Fibroblast of mammary gland (primary cell): ENCODE measurements around the gene LCE7A.

ENCODE experiments used
- DNase-seq: peaks from one replicate; pipeline ENCODE4 v3.0.0-alpha.2; 2010; ENCODE audit warnings: low read depth
- H3K4me3 ChIP-seq: 2 replicates; pipeline ENCODE4 v1.5.1; 2011; ENCODE audit warnings: low read depth, mild to moderate bottlenecking, low read length, moderate library complexity; ENCODE audit not compliant: control insufficient read depth
- TF ChIP-seq, protein P1 (sequence below): conservative IDR thresholded peaks from 2 replicates; pipeline ENCODE4 v1.5.1; 2011; ENCODE audit warnings: low read depth, low read length, inconsistent platforms; ENCODE audit not compliant: control insufficient read depth, insufficient read depth

LCE7A gene

DNA sequence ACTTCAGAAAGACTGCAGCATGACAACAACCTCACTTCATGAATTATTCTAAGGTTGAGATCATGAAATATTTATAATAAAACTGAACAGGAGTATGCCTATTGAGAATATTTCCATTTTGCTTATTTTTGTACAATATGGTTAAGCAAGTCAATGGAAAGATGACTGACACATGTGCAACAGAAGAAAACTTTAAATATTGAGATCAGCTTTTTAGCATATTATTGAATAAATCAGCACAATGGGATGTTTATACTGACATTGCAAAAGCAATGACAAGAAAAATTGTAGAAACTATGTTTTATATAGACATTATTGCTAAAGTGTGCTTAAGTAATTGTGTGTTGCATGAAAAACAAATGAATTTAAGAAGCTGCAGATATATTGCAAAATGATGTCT is 4.6 kb downstream of the LCE7A start:
- no peak overlapping the region for H3K4me3 ChIP-seq
- no peak for DNase-seq
- TF ChIP-seq, protein P1, sequence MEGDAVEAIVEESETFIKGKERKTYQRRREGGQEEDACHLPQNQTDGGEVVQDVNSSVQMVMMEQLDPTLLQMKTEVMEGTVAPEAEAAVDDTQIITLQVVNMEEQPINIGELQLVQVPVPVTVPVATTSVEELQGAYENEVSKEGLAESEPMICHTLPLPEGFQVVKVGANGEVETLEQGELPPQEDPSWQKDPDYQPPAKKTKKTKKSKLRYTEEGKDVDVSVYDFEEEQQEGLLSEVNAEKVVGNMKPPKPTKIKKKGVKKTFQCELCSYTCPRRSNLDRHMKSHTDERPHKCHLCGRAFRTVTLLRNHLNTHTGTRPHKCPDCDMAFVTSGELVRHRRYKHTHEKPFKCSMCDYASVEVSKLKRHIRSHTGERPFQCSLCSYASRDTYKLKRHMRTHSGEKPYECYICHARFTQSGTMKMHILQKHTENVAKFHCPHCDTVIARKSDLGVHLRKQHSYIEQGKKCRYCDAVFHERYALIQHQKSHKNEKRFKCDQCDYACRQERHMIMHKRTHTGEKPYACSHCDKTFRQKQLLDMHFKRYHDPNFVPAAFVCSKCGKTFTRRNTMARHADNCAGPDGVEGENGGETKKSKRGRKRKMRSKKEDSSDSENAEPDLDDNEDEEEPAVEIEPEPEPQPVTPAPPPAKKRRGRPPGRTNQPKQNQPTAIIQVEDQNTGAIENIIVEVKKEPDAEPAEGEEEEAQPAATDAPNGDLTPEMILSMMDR = no peak

DNA sequence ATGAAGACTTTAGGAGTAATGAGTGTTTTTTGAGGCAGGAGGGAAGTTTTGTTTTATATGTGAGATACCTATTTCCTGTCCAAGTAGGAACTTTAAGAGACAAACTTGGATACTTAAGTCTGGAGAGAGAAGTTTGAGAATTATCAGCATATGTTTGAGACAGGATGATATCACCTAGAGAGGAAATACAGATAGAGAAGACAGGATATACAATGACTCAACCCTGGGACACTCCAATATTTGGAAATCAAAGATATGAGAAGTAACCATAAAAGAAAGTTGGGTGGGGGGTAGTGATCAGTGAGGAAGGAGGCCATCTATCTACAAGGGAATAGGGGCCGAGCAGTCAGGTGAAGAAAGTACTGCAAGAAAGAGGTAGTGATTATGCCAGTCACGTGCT is 6.5 kb downstream of the LCE7A start:
- H3K4me3 ChIP-seq = no peak overlapping the region
- TF ChIP-seq, protein P1 = no peak
- DNase-seq = no peak

DNA sequence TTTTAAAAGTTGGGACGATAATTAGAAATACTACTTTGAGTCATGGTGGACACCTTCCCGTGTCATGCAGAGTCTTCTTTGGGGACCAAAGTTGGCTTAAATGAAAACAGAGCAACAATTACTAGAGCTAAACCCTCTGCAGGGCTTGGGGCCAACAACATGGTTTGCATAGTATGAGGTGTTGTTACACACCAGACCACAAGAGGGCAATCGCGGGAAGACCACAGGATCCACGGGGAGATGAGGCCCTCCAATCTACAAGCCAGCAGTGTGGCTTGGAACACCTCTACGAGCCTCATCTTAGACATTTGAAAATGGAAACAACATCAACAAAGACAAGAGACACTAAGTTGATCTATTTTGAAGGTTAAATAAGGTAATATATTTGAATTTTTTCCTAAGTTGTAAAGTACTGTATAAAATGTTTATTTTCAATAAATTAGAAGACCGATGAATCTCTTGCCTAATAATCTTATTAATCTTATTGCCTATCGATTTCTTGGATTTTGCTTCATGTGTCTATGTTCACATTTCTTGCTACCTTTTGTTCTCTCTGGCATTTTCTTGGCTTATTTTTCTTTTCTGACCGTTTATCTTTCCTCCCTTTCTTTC is 10.1 kb downstream of the LCE7A start:
- TF ChIP-seq, protein P1 = peak; percentile 76
- DNase-seq = peak; percentile 60
- H3K4me3 ChIP-seq = no peak overlapping the region

DNA sequence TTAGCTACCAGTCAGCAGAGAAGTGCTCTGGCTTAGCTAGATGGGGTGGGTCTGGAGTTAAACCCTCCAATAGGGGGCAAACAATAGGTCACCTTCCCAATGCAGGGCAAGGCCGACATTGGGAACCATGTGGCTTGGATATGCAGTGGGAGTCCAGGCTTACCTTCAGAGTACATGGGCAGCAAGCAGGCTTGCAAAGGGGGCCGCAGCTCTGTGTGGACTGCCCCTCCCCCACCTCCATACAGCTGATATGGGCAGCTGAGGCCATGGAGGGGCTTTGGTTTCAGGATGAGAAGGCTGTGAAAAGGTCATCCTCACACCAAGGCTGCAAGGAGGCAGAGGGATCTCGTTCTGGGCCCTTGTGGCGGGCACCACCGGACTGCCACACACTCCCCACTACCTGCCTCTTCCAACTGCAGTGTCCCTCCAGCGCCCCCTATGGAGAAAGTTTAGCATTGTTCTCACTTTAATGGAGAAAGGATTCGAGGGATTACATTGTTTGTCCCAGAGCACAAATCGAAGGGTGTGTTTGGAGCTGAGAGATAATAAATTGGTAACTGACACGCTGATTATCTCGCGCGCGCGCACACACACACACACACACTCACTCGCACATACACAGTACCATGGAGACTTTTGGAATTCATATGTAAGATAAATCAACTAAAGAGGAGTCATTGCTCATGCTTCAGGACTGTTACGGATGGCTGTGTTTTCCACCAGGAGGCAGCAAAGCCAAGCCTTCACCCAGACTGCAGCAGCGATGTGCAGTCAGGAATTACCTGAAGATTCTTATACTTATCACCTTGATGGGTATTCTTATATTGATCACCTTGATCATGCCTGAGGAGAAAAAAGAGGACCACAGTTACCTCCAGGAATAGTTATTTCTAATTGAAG is 11.3 kb downstream of the LCE7A start:
- TF ChIP-seq, protein P1 = peak; percentile 39
- H3K4me3 ChIP-seq = no peak overlapping the region
- peak; percentile 42 for DNase-seq

DNA sequence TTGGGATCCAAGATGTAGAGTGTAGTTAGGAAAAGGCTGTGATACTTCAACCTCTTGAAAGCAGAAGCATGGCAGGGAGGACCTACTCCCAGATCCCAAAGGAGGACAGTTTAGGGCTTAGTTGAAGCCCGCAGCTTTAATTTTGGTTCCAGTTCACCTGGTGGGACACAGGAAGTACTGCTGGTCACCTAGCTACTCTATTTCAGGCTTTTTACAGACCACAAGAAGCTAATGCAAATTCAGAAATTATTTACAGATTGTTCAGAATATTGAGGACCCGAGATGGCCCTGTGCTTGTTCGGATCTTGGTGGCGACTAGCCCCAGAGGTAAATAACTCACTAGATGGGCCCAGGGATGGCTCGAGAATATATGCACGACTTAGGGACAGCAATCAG is 11.9 kb downstream of the LCE7A start:
- DNase-seq = no peak
- TF ChIP-seq, protein P1 = no peak
- H3K4me3 ChIP-seq = no peak overlapping the region

DNA sequence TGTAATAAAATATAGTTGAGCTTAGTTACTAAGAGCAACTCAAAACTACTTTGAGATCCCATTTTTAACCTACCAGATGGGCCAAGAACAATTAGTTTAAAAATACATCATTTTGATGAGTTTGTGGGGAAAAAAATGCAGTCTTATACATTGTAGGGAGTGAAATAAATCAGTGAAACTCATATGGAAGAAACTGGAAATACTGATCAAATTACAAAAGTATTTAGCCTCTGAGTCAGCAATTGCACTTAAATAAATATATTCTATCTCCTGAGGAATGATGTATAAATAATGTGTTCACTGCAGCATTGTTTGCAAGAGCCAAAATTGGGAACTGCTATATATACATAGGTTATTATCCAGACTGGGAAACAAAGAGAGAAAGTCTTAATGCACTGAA is 13.7 kb downstream of the LCE7A start:
- TF ChIP-seq, protein P1 = no peak
- H3K4me3 ChIP-seq = no peak overlapping the region
- peak; percentile 6 for DNase-seq

DNA sequence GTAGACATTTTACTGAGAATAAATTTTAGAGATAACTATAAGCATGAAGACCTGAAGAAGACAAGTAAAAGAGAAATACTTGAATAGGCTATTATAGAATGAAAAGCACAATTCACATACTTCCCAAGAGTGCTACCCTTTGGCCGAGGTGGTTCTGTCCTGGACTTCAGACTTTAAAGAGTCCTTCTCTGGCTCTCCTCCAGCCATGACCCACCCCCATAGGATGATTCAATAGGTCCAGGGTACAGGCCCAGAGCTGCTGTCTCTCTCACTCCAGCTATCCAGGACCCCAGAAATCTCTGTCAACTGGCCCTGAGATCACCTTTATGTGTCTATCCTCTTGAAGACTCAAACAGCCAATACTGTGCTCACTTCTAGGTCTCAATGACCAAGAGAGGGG is 17.0 kb downstream of the LCE7A start:
- no peak overlapping the region for H3K4me3 ChIP-seq
- TF ChIP-seq, protein P1 = no peak
- no peak for DNase-seq
